ELF-1 (cell line): Measurements from ENCODE around the gene SSBP3.

ENCODE experiments used
- DNase-seq: peaks from one replicate; pipeline ENCODE4 v3.0.0-alpha.2; 2016; ENCODE audit warnings: low read depth, low spot score

SSBP3 gene

GRCh38 chr1:54329312-54330003 lies 76.7 kb downstream of the SSBP3 start:
- DNase-seq: no peak

GRCh38 chr1:54328066-54328636 lies 78.0 kb downstream of the SSBP3 start:
- no peak for DNase-seq

DNA sequence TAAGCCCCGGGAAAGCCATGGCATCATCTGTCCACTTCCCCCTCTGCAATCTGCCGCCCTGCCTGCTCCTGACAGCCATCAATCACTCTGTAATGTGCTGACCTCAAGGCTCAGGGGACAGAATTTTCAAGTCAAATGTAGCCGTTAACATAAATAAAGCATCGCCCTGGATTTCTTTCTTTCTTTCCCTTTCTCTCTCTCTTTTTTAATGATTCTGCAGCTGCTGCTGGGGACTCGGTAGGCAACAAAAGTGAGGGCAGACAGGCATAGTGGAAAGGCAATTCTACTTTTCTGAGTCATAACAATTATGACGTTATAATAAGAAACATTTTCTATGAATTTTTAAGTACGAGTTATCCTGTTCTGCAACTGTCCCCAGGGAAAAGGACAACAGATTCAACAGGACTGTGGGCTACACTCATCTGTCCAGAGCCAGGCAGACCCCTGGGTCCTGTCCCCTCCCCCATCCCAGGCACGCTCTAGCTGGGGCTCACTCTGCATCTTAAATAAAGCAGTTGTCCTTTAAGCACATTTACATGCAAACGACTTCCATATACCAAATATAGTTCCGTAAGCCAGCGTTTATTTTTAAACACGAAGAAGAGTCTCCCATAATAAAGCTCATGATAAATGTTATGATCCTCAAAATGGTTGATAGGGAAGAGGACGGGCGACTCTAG lies 78.7 kb downstream of the SSBP3 start:
- DNase-seq: peak; percentile 57

- no peak for DNase-seq
Measured at GRCh38 chr1:54326543-54327385, 79.4 kb downstream of the SSBP3 start.

DNA sequence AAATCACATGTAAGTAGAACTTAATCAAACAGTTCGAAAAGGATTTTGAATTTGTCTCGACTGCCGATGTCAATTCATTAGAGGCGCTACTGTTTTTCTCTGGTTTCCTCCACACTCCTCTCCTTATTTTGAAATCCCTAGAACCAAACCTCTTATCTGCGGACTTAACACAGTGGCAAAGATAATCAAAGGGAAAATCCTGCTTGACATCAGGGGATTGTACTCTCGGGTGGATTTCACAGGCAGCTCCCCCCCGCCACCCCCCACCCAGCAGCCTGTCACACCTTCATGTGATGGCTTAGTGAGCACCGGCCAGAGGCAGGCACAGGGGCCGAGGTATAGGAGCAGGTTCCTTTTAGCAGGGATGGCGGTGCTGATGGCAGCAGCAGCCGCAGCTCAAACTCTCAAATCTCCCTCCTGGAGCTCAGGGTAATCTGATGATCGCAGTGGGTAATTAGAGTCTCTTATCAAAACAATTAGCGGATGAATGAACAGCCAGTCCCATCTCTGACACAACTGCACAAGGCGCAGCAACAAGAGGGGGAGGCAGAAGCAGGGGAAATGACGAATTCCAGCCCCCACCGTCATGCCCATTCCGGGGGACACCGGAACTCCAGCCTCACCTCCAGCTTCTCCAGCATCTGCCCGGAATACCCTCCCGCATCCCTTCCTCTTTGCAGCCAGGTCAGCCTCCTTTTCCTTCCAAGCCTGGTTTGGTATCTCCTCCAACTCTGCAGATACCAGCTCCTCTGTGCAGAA lies 80.3 kb downstream of the SSBP3 start:
- DNase-seq: no peak

DNA sequence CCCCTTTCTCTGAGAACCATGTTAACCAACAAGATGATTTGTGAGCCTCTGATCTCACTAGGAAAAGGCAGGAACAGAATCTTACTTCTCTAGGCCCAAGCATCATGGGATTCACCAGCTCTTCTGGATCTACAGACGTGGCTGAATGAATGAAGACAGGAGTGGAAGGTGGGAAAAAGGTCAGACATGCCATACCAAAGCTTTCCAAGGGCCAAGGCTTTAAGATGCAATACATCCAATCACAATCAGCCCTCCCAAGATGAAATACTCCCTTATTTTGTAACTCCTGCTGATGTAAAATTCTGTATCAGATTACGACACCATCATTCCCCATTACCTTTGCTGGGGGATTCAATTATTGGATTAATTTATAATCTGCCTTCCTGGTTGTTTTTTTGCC lies 80.9 kb downstream of the SSBP3 start:
- no peak for DNase-seq

- no peak for DNase-seq
Measured at GRCh38 chr1:54324251-54325140, 81.7 kb downstream of the SSBP3 start.

- DNase-seq: no peak
Measured at GRCh38 chr1:54323921-54324250, 82.3 kb downstream of the SSBP3 start.

DNA sequence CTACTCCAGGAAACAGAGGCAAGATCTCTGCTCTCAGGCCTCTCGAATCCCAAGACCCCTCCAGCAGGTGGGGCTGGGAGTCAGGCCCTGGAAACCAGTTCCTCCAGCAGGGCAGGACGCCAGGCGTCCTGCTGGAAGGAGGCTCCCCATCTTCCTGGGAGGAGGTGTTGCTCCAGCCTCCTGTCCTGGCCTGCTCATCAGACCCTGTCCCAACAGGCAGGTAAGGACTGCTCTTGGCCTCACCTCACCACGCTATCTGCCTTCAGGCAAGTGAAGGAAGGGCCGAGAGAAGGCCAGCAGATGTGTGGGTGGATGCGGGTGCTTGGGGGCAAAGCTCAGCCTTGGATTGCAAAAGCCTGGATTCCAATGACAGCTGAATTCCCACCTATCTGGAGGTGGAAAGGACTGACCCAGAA lies 82.9 kb downstream of the SSBP3 start:
- DNase-seq: peak; percentile 87

GRCh38 chr1:54318246-54318814 lies 87.9 kb downstream of the SSBP3 start:
- DNase-seq: no peak

DNA sequence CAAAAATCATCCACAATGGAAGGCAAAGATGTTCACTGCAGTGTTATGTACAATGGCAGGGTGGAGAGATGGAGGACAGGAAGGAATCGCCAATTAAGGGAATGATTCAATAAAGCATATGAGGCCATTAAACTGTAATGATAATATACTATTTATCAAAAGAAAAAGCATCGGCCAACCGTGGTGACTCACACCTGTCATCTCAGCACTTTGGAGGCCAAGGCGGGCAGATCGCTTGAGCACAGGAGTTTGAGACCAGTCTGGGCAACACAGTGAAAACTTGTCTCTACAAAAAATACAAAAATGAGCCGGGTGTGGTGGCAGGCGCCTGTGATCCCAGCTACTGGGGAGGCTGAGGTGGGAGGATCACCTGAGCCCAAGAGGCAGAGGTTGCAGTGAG lies 89.1 kb downstream of the SSBP3 start:
- DNase-seq: no peak

DNA sequence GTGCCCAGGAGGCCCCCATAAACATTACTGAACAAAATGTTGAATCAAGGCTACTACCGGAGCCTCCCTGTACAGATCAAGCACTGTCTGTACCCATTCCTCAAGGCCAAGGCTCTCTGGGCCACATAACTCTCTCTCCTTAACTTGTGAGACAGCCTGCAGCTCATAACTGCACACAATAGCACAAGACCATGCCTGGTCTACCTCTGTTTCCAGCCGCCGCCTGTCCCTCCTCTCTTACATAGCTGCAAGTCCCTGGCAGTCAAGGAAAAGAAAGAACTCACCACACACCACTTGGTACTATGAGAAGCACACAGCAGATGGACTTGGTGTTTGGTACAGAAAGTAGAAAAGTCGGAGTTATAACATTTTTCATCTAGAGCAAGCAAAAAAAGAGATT lies 91.1 kb downstream of the SSBP3 start:
- DNase-seq: no peak

DNA sequence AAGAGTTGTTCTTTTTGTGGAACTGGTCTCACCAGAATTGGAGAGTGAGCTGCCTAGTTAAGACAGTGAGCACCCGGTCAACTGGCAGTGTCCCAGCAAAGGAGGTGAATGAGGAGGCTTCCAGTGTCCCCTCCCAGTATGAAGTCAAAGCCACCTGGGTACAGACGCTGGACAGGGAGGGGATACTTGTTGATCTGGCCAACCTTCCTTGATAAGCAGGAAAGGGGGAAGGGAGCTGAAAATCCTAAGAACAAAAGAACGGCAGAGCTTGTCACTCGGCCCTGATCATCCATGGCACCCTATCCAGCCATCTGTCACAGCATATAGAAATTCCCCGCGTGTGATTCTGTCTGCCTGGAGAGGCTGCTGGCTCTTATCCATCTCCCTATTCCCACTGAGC lies 91.5 kb downstream of the SSBP3 start:
- no peak for DNase-seq

GRCh38 chr1:54312796-54313316 lies 93.3 kb downstream of the SSBP3 start:
- peak; percentile 71 for DNase-seq

DNA sequence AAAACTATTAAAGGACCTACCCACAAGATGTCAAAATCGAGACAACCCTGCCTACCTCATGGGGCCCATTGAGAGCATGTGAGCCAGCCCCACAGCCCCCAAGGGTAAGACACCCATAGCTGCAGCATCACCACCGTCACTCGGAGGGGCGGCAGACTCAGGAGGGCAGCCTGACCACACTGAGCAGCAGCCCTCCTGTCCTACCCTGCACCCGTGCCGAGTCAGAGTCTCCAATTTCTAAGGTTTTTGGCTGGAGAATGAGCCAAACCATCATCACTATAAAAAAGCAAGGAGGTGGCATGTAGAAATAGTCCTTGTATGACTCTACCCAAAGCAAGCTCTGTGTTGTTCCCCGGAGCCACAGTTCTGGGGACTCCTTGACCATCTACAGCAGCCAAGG lies 94.7 kb downstream of the SSBP3 start:
- no peak for DNase-seq

DNA sequence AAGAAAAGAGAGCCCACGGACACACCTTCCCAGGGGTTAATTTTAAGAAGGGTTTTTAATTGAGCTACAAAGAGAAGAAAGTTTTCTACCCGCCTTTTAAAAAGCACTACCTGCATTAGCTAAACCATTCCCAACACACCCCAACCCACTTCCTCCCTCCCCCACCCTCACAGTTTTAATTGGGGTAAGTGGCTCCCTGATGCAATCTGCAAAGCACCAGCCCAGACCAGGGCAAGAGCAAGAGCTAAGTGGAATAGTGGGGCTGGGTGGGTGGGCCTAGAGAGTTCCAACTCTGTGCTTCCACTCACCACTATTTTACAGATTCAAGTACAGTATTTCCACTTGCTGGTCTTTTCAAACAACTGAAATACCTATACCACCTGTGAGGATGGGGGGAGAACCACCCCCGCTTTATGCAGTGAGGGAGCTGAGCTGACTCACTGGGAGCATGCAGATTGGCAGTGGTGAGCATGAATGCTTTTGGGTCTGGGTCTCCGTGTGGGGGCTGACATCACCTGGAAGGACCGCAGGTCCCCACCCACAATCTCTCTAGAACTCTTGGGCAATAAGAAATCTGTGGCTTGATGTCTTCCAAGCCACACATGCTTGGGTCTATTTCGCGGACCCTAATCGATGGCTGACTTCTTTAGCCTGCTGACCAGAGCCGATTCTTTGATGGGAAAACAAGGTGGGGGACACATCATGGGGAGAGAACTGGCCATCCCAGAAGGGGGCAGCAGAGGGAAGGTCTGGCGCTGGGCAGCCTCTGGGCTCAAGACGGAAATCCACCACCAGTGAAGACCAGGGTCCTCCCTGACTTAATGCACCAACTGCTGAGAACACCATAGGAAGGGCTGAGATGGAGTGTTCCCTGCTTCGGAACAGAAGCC lies 95.5 kb downstream of the SSBP3 start:
- DNase-seq: peak; percentile 89

- no peak for DNase-seq
Measured at GRCh38 chr1:54309631-54310366, 96.4 kb downstream of the SSBP3 start.

DNA sequence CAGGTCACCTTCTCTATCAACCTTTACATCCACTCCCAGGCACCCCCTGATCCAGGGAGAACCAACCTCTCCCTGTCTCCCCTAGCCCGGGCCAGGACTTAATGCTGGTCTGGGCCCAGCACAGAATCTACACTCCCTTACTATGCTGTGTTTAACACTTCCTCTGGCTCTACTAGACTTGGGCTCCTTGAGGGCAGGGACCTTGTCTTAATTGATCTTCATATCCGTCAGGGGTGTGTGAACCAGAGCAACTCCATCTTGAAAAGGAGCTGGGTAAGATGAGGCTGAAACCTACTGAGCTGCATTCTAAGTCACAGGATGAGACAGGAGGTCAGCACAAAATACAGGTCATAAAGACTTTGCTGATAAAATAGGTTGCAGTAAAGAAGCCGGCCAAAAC lies 98.9 kb downstream of the SSBP3 start:
- DNase-seq: no peak
